Ectodermal cell (in vitro differentiated cells): Measurements from ENCODE around the gene FZD10. TPM values are rescaled to one million over a fixed set of nuclear protein-coding genes. Genes with fewer than 3 reads are reported as not detected.

Source experiments
- H3K27ac ChIP-seq: 2 replicates; pipeline ENCODE4 v1.7.0; 2013; ENCODE audit warnings: mild to moderate bottlenecking, low read depth, low read length; ENCODE audit not compliant: insufficient read depth, poor library complexity, severe bottlenecking
- H3K27me3 ChIP-seq: 2 replicates; pipeline ENCODE4 v1.7.0; 2013; ENCODE audit warnings: mild to moderate bottlenecking, low read length; ENCODE audit not compliant: insufficient read depth, control insufficient read depth, poor library complexity, severe bottlenecking
- H3K36me3 ChIP-seq: one replicate; pipeline ENCODE4 v1.7.0; 2013; ENCODE audit warnings: low read length; ENCODE audit not compliant: control insufficient read depth, insufficient read depth
- H3K4me1 ChIP-seq: one replicate; pipeline ENCODE4 v1.7.0; 2013; ENCODE audit warnings: low read length; ENCODE audit not compliant: control insufficient read depth, insufficient read depth
- H3K4me3 ChIP-seq: 2 replicates; pipeline ENCODE4 v1.7.0; 2013; ENCODE audit warnings: low read depth, low read length, control low read depth; ENCODE audit not compliant: insufficient read depth
- H3K9me3 ChIP-seq: 2 replicates; pipeline ENCODE4 v1.7.0; 2013; ENCODE audit warnings: mild to moderate bottlenecking, low read length, moderate library complexity; ENCODE audit not compliant: control insufficient read depth
- WGBS, 2 experiments: methylation state at CpG; one replicate each; pipeline ENCODE4 v1.1.7; 2013; ENCODE audit warnings: missing lambda C conversion rate in 2 of 2; 5-methylcytosine and 5-hydroxymethylcytosine counted together
- polyA plus RNA-seq, 4 experiments: library from polyadenylated mRNA; stranded (reverse); fragments of 50-300 nt; gene quantifications; one replicate each; pipeline ENCODE4 v1.2.3, GENCODE V29; 2013

FZD10 gene
- polyA plus RNA-seq (2013, experiment 1 of 4) = 39.9 TPM
- polyA plus RNA-seq (2013, experiment 2 of 4) = 44.4 TPM
- polyA plus RNA-seq (2013, experiment 3 of 4) = 44.1 TPM
- 49.9 TPM for polyA plus RNA-seq (2013, experiment 4 of 4)

- WGBS, 2 experiments = 0% methylated on average over 51 of the region's 51 CpGs
- H3K4me1 ChIP-seq = peaks cover 54% of the 10 kb centered on the region
- H3K27ac ChIP-seq = peak within 1 kb of the TSS; percentile 95
- H3K27me3 ChIP-seq = peaks cover 87% of the 10 kb centered on the region
- H3K4me3 ChIP-seq = peak within 1 kb of the TSS; percentile 74
- H3K36me3 ChIP-seq = peaks cover 3% of the 10 kb centered on the region
- H3K9me3 ChIP-seq = no peaks in the 10 kb centered on the region
Measured at GRCh38 chr12:130162267-130162666, at the start of gene FZD10. FZD10 (plus strand) TSS chr12:130162464; CDS start chr12:130162943, 479 bp downstream.

GRCh38 chr12:130114952-130115351 lies 47.3 kb upstream of the FZD10 start:
- no peaks in the 10 kb centered on the region for H3K36me3 ChIP-seq

GRCh38 chr12:130115646-130116045 lies 46.6 kb upstream of the FZD10 start:
- Histone ChIP-seq H3K9me3 (no peaks in the 10 kb centered on the region), H3K4me1 (peaks cover 27% of the 10 kb centered on the region), H3K4me3 (no peak overlapping the region), H3K27ac (no peak overlapping the region), H3K27me3 (no peaks in the 10 kb centered on the region), H3K36me3 (no peaks in the 10 kb centered on the region)
- 92 to 94% methylated on average over 8 of the region's 8 CpGs for WGBS, 2 experiments

More at GRCh38 chr12:130114952-130115351, 47.3 kb upstream of the FZD10 start:
- H3K27ac ChIP-seq = no peak overlapping the region
- 89 to 93% methylated on average over 20 of the region's 20 CpGs for WGBS, 2 experiments
- H3K4me3 ChIP-seq = no peak overlapping the region
- H3K27me3 ChIP-seq = no peaks in the 10 kb centered on the region
- no peaks in the 10 kb centered on the region for H3K9me3 ChIP-seq
- peaks cover 27% of the 10 kb centered on the region for H3K4me1 ChIP-seq

GRCh38 chr12:130116791-130117190 lies 45.5 kb upstream of the FZD10 start:
- Histone ChIP-seq H3K36me3 (no peaks in the 10 kb centered on the region), H3K27ac (no peak overlapping the region)

GRCh38 chr12:130117233-130117632 lies 45.0 kb upstream of the FZD10 start:
- no peak overlapping the region for H3K4me3 ChIP-seq
- no peaks in the 10 kb centered on the region for H3K9me3 ChIP-seq
- no peak overlapping the region for H3K27ac ChIP-seq
- peaks cover 27% of the 10 kb centered on the region for H3K4me1 ChIP-seq
- H3K27me3 ChIP-seq = no peaks in the 10 kb centered on the region
- 76 to 82% methylated on average over 7 of the region's 7 CpGs for WGBS, 2 experiments
- no peaks in the 10 kb centered on the region for H3K36me3 ChIP-seq

More at GRCh38 chr12:130116791-130117190, 45.5 kb upstream of the FZD10 start:
- H3K4me1 ChIP-seq = peaks cover 27% of the 10 kb centered on the region
- 76 to 78% methylated on average over 6 of the region's 6 CpGs for WGBS, 2 experiments
- no peak overlapping the region for H3K4me3 ChIP-seq
- H3K9me3 ChIP-seq = no peaks in the 10 kb centered on the region
- H3K27me3 ChIP-seq = no peaks in the 10 kb centered on the region

- H3K9me3 ChIP-seq = no peaks in the 10 kb centered on the region
- no peaks in the 10 kb centered on the region for H3K27me3 ChIP-seq
- H3K4me3 ChIP-seq = no peak overlapping the region
- H3K27ac ChIP-seq = no peak overlapping the region
- no peaks in the 10 kb centered on the region for H3K36me3 ChIP-seq
- WGBS, 2 experiments = 79 to 81% methylated on average over 5 of the region's 5 CpGs
- H3K4me1 ChIP-seq = peaks cover 31% of the 10 kb centered on the region
Measured at GRCh38 chr12:130117701-130118100, 44.6 kb upstream of the FZD10 start.

GRCh38 chr12:130118181-130118580 lies 44.1 kb upstream of the FZD10 start:
- Histone ChIP-seq H3K36me3 (no peaks in the 10 kb centered on the region), H3K27ac (no peak overlapping the region), H3K4me1 (peaks cover 33% of the 10 kb centered on the region), H3K27me3 (no peaks in the 10 kb centered on the region), H3K9me3 (no peaks in the 10 kb centered on the region), H3K4me3 (no peak overlapping the region)
- 89 to 95% methylated on average over 6 of the region's 6 CpGs for WGBS, 2 experiments

- Histone ChIP-seq H3K4me3 (no peak overlapping the region), H3K27me3 (no peaks in the 10 kb centered on the region), H3K9me3 (no peaks in the 10 kb centered on the region), H3K4me1 (peaks cover 33% of the 10 kb centered on the region), H3K36me3 (no peaks in the 10 kb centered on the region), H3K27ac (no peak overlapping the region)
- WGBS, 2 experiments = 88 to 89% methylated on average over 24 to 27 of the region's 27 CpGs
Measured at GRCh38 chr12:130119241-130119861, 42.9 kb upstream of the FZD10 start.

GRCh38 chr12:130120012-130120805 lies 42.1 kb upstream of the FZD10 start:
- Histone ChIP-seq H3K36me3 (no peaks in the 10 kb centered on the region), H3K27ac (no peak overlapping the region), H3K27me3 (no peaks in the 10 kb centered on the region), H3K4me3 (no peak overlapping the region), H3K9me3 (no peaks in the 10 kb centered on the region), H3K4me1 (peaks cover 29% of the 10 kb centered on the region)
- 84% methylated on average over 31 of the region's 31 CpGs for WGBS, 2 experiments

- no peaks in the 10 kb centered on the region for H3K27me3 ChIP-seq
- no peaks in the 10 kb centered on the region for H3K9me3 ChIP-seq
- peaks cover 26% of the 10 kb centered on the region for H3K4me1 ChIP-seq
- H3K36me3 ChIP-seq = no peaks in the 10 kb centered on the region
- no peak overlapping the region for H3K4me3 ChIP-seq
- 90 to 93% methylated on average over 11 of the region's 11 CpGs for WGBS, 2 experiments
- H3K27ac ChIP-seq = no peak overlapping the region
Measured at GRCh38 chr12:130121226-130122000, 40.9 kb upstream of the FZD10 start.
